ENCODE measurements around the gene BAZ2B. TPM values are rescaled to one million over a fixed set of nuclear protein-coding genes. Genes with fewer than 3 reads are reported as not detected.

BAZ2B gene
- total and polyA plus RNA-seq, 8 donors = 60.0 to 142 (median 101) TPM

GRCh38 chr2:159427048-159427447 is 189.3 kb downstream of the BAZ2B start:
- H3K36me3 ChIP-seq = peaks cover 0 to 61% of the 10 kb centered on the region in 2 donors
- no peak for ATAC-seq

GRCh38 chr2:159419403-159419802 is 196.9 kb downstream of the BAZ2B start:
- H3K27ac ChIP-seq = no peak overlapping the region

More at GRCh38 chr2:159427048-159427447, 189.3 kb downstream of the BAZ2B start:
- DNase-seq = no peak
- TF ChIP-seq CTCF (IDR thresholded peaks at IDR 0.05) = no peak
- intact Hi-C loops (cut with DNase I) = no loop called here
- H3K27me3 ChIP-seq = no peaks in the 10 kb centered on the region
- H3K9me3 ChIP-seq = no peaks in the 10 kb centered on the region
- H3K27ac ChIP-seq = no peak overlapping the region
- no peak overlapping the region for H3K4me3 ChIP-seq
- H3K4me1 ChIP-seq = no peaks in the 10 kb centered on the region

GRCh38 chr2:159411460-159411859 is 204.9 kb downstream of the BAZ2B start:
- Histone ChIP-seq H3K27ac (no peak overlapping the region), H3K4me3 (no peak overlapping the region), H3K27me3 (no peaks in the 10 kb centered on the region), H3K9me3 (no peaks in the 10 kb centered on the region), H3K36me3 (peaks cover 0 to 56% of the 10 kb centered on the region in 2 donors), H3K4me1 (no peaks in the 10 kb centered on the region)
- no peak for TF ChIP-seq CTCF (IDR thresholded peaks at IDR 0.05)
- DNase-seq (no peak), ATAC-seq (no peak)
- intact Hi-C loops (cut with DNase I) = no loop called here

More at GRCh38 chr2:159419403-159419802, 196.9 kb downstream of the BAZ2B start:
- no peaks in the 10 kb centered on the region for H3K27me3 ChIP-seq
- intact Hi-C loops (cut with DNase I) = no loop called here
- no peaks in the 10 kb centered on the region for H3K9me3 ChIP-seq
- TF ChIP-seq CTCF (IDR thresholded peaks at IDR 0.05) = no peak
- H3K4me1 ChIP-seq = no peaks in the 10 kb centered on the region
- DNase-seq (no peak), ATAC-seq (no peak)
- no peak overlapping the region for H3K4me3 ChIP-seq
- peaks cover 0 to 37% of the 10 kb centered on the region in 2 donors for H3K36me3 ChIP-seq

- intact Hi-C loops (cut with DNase I) = no loop called here
- Histone ChIP-seq H3K4me3 (no peak overlapping the region), H3K9me3 (no peaks in the 10 kb centered on the region), H3K36me3 (peaks cover 0 to 64% of the 10 kb centered on the region in 2 donors), H3K27ac (no peak overlapping the region), H3K27me3 (no peaks in the 10 kb centered on the region), H3K4me1 (no peaks in the 10 kb centered on the region)
- no peak for TF ChIP-seq CTCF (IDR thresholded peaks at IDR 0.05)
- ATAC-seq = no peak
- DNase-seq = no peak
These were observed 206.1 kb downstream of the BAZ2B start for GRCh38 chr2:159410276-159410675.

GRCh38 chr2:159409116-159409800 is 207.1 kb downstream of the BAZ2B start:
- no peak for TF ChIP-seq CTCF (IDR thresholded peaks at IDR 0.05)
- Histone ChIP-seq H3K27me3 (no peaks in the 10 kb centered on the region), H3K27ac (no peak overlapping the region), H3K4me3 (no peak overlapping the region), H3K9me3 (no peaks in the 10 kb centered on the region), H3K36me3 (peaks cover 0 to 68% of the 10 kb centered on the region in 2 donors), H3K4me1 (no peaks in the 10 kb centered on the region)
- intact Hi-C loops (cut with DNase I) = no loop called here
- ATAC-seq = no peak
- DNase-seq = no peak

All from left lung (tissue), 10 donors.